HG02571 (cell line): ENCODE measurements around the gene MCEMP1.

Source experiments
- ATAC-seq: cut with Tn5 transposase; IDR thresholded peaks from one replicate; pipeline ENCODE4 v1.9.1; 2021; ENCODE audit warnings: mild to moderate bottlenecking, moderate library complexity; ENCODE audit not compliant: unreplicated experiment

Gene MCEMP1

GRCh38 chr19:7720351-7720750, 43.5 kb downstream of the MCEMP1 start:
- no peak for ATAC-seq

- ATAC-seq, result no peak
Observed at GRCh38 chr19:7722231-7722651, 45.4 kb downstream of the MCEMP1 start.

- no peak for ATAC-seq
Observed at GRCh38 chr19:7725791-7726190, 48.9 kb downstream of the MCEMP1 start.

GRCh38 chr19:7729211-7729610, 52.3 kb downstream of the MCEMP1 start:
- ATAC-seq, result no peak
